Activated T-cell treated with anti-CD3 and anti-CD28 coated beads, Interleukin-2, amount 50 U/mL, for 4 hours (primary cell): ENCODE measurements around the gene BBIP1. TPM values are rescaled to one million over a fixed set of nuclear protein-coding genes. Genes with fewer than 3 reads are reported as not detected.

Experiments
- ATAC-seq, 2 donors: fragments of 200-7000 bp; cut with Tn5 transposase; one replicate each; pipeline ENCODE4 v1.10.0; 2021
- DNase-seq: peaks from one replicate; pipeline ENCODE4 v3.0.0-alpha.2; 2020
- H3K27me3 Mint-ChIP-seq: one replicate; pipeline ENCODE4 v1.8.0; 2021; ENCODE audit warnings: low read depth, mixed read lengths
- H3K36me3 Mint-ChIP-seq: one replicate; pipeline ENCODE4 v1.8.0; 2022; ENCODE audit warnings: mixed read lengths; ENCODE audit not compliant: insufficient read depth
- H3K4me1 Mint-ChIP-seq: one replicate; pipeline ENCODE4 v1.8.0; 2021; ENCODE audit warnings: low read depth, mixed read lengths
- H3K4me3 Mint-ChIP-seq: one replicate; pipeline ENCODE4 v1.8.0; 2021; ENCODE audit warnings: mild to moderate bottlenecking, moderate library complexity, mixed read lengths
- H3K9me3 Mint-ChIP-seq: one replicate; pipeline ENCODE4 v1.8.0; 2021; ENCODE audit warnings: mixed read lengths
- total RNA-seq, 3 donors: library from RNA; stranded (reverse); gene quantifications; one replicate each; pipeline ENCODE4 v1.2.1, GENCODE V29; 2021

Gene BBIP1
- total RNA-seq, 3 donors from 2014 or later = 23.7 to 25.6 (median 24.7) TPM

DNA sequence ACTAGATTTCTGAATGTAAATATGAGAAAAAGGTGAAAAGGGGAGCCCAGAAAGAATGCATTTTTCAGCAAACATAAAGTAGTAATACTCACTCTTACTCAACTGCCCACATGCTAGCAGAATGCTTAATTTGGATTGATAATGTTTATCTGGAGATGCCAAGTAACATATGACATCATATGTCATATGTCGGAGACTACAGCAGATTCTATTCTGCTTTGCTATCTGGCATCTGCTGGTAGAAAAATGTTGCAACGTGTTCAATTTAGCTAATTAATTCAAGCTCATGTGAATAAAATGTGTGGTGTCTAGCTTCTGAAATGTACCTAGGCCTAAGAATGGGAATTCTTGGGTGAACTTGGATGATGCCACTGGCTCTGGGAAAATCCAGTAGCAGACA is 4.5 kb downstream of the BBIP1 start:
- no peaks in the 10 kb centered on the region for H3K27me3 Mint-ChIP-seq
- DNase-seq = no peak
- no peaks in the 10 kb centered on the region for H3K9me3 Mint-ChIP-seq
- no peak for ATAC-seq
- H3K4me1 Mint-ChIP-seq = peaks cover 26% of the 10 kb centered on the region
- no peak overlapping the region for H3K4me3 Mint-ChIP-seq
- peaks cover 21% of the 10 kb centered on the region for H3K36me3 Mint-ChIP-seq

GRCh38 chr10:110912374-110912773 is 6.6 kb downstream of the BBIP1 start:
- H3K9me3 Mint-ChIP-seq = no peaks in the 10 kb centered on the region
- peaks cover 21% of the 10 kb centered on the region for H3K36me3 Mint-ChIP-seq
- ATAC-seq (no peak), DNase-seq (no peak)
- no peaks in the 10 kb centered on the region for H3K27me3 Mint-ChIP-seq
- H3K4me3 Mint-ChIP-seq = no peak overlapping the region
- H3K4me1 Mint-ChIP-seq = peaks cover 24% of the 10 kb centered on the region

DNA sequence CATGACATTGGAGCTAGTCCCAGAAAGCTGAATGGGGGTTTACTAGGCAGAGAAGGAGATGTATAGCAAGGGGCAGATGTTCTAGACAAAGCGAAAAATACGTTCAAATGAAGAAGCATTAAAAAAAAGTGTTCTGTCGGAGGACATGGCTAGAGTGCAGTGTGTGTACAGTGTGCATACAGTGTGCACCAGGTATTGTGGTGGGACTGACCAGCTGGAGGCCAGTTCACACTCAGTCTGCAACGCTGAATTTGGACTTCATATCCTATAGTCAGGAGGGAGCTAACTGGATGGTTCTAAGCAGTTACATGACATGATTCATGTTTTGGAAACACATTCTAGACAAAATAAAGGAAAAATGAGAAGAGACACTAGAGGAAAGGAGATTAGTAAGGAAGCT is 8.8 kb downstream of the BBIP1 start:
- ATAC-seq (no peak), DNase-seq (no peak)
- Mint-ChIP-seq H3K27me3 (no peaks in the 10 kb centered on the region), H3K36me3 (peaks cover 22% of the 10 kb centered on the region), H3K9me3 (no peaks in the 10 kb centered on the region), H3K4me1 (peaks cover 17% of the 10 kb centered on the region), H3K4me3 (no peak overlapping the region)

DNA sequence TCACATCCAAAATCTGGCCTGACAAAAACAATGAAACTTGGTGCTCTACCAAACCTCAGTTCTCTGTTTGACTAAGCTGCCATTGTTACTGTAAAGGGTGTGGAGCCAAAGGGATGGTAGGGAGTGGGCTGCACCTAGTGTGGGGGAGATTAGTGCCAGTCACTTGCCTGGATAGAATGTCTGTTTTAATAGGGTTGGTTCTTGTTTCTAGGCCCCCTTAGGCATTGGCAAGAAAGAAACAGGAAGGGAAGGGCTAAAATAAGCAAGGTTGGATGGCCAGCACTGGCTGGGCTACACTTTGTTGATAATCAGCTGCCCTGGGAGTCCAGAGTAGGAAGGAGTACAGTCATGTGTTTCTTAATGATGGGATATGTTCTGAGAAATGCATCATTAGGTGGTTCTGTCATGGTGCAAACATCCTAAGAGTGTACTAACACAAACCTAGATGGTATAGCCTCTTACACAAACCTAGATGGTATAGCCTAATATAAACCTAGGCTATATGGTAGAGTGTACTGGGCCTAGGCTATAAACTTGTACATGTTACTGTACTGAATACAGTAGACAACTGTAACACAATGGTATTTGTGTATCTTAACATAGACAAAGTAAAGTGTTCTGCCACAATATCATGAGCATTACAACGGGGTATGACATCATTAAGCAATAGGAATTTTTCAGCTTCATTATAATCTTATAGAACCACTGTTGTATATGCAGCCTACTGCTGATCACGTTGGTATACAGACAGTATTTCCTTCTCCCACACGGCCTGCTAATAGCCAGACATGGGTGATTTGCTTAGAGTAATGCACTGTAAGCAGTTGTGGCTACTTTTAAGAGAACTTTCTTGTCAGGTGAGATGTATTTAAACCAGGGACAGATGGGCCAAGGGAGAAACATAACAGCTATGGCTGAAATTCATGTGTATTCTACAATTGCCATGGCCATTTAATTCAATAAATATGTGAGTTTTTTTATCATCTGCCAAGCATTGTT is 15.4 kb downstream of the BBIP1 start:
- Mint-ChIP-seq H3K36me3 (peaks cover 14% of the 10 kb centered on the region), H3K4me3 (no peak overlapping the region), H3K27me3 (no peaks in the 10 kb centered on the region), H3K9me3 (no peaks in the 10 kb centered on the region), H3K4me1 (peaks cover 37% of the 10 kb centered on the region)
- peak; percentile 82 to 87 for ATAC-seq
- DNase-seq = no peak

- H3K9me3 Mint-ChIP-seq = no peaks in the 10 kb centered on the region
- ATAC-seq (peak; percentile 68 to 72), DNase-seq (peak; percentile 36)
- peaks cover 34% of the 10 kb centered on the region for H3K4me1 Mint-ChIP-seq
- no peak overlapping the region for H3K4me3 Mint-ChIP-seq
- H3K36me3 Mint-ChIP-seq = peaks cover 15% of the 10 kb centered on the region
- H3K27me3 Mint-ChIP-seq = no peaks in the 10 kb centered on the region
Measured at GRCh38 chr10:110901954-110902819, 16.8 kb downstream of the BBIP1 start.

DNA sequence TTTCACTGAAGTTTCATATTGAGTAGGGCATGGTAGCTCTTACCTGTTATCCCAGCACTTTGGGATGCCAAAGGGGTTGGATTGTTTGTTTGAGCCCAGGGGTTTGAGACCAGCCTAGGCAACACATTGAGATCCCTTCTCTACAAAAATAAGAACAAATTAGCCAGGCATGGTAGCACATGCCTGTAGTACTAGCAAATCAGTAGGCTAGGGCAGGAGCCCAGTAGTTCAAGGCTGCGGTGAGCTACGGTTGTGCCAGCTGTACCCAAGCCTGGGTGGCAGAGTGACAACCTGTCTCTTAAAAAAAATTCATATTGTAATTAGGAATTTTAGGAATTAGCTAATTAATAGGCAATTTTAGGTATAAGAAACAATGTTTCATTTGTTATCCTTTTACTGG is 18.0 kb downstream of the BBIP1 start:
- no peak for ATAC-seq
- Mint-ChIP-seq H3K27me3 (no peaks in the 10 kb centered on the region), H3K9me3 (no peaks in the 10 kb centered on the region), H3K4me1 (peaks cover 44% of the 10 kb centered on the region), H3K4me3 (no peak overlapping the region), H3K36me3 (peaks cover 17% of the 10 kb centered on the region)
- DNase-seq = no peak

- Mint-ChIP-seq H3K4me1 (peaks cover 45% of the 10 kb centered on the region), H3K36me3 (peaks cover 28% of the 10 kb centered on the region), H3K27me3 (no peaks in the 10 kb centered on the region), H3K4me3 (no peak overlapping the region), H3K9me3 (no peaks in the 10 kb centered on the region)
- no peak for DNase-seq
- no peak for ATAC-seq
Measured at GRCh38 chr10:110898391-110898790, 20.6 kb downstream of the BBIP1 start.

DNA sequence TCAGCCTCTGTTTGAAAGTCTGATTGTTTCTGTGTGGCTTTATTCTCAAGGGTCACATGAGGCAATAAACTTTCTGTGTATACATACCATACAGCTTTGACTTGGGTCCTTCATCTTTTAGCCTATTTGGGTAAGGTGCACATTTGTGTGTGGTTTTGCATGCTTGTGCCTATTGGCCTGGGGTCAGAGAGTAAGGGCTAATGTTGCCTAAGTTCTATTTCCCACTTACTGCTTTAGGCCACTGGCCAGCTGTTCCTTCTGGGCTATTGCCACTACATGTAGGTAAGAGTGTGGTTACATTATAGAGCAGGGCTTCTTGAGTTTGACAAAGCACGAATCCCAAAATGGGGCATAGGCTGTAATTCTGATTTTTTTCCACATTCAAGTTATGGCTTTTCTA is 21.8 kb downstream of the BBIP1 start:
- peaks cover 40% of the 10 kb centered on the region for H3K4me1 Mint-ChIP-seq
- ATAC-seq (no peak), DNase-seq (no peak)
- H3K9me3 Mint-ChIP-seq = no peaks in the 10 kb centered on the region
- peaks cover 28% of the 10 kb centered on the region for H3K36me3 Mint-ChIP-seq
- H3K4me3 Mint-ChIP-seq = no peak overlapping the region
- H3K27me3 Mint-ChIP-seq = no peaks in the 10 kb centered on the region

DNA sequence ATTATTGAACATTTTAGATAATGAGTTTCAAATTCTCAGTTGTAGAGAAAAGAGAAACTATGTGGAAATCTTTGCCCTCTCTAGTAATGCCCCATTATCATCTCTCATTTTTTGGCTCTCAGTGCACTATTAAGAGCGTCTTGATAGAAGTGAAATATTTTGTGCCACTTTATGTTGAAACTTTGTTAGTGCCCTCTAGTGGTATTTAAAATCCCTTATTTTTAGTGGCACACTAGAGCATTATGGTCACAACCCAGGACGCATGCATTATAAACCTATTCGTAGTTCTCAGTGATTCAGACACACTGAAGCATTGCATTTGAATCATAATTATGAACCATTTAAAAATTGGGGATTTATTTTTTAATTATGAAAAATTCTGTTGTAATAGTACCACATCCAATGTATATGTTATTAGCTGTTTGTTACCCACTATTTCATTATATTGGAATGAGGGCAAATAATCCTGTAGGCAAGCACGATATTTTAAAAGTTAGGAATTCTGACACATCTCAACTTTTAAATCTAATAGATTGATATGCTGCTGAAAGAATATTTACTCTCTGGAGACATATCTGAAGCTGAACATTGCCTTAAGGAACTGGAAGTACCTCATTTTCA is 25.3 kb downstream of the BBIP1 start:
- peaks cover 32% of the 10 kb centered on the region for H3K36me3 Mint-ChIP-seq
- DNase-seq (no peak), ATAC-seq (peak; percentile 84)
- no peaks in the 10 kb centered on the region for H3K9me3 Mint-ChIP-seq
- H3K27me3 Mint-ChIP-seq = no peaks in the 10 kb centered on the region
- H3K4me1 Mint-ChIP-seq = peaks cover 45% of the 10 kb centered on the region
- H3K4me3 Mint-ChIP-seq = no peak overlapping the region

DNA sequence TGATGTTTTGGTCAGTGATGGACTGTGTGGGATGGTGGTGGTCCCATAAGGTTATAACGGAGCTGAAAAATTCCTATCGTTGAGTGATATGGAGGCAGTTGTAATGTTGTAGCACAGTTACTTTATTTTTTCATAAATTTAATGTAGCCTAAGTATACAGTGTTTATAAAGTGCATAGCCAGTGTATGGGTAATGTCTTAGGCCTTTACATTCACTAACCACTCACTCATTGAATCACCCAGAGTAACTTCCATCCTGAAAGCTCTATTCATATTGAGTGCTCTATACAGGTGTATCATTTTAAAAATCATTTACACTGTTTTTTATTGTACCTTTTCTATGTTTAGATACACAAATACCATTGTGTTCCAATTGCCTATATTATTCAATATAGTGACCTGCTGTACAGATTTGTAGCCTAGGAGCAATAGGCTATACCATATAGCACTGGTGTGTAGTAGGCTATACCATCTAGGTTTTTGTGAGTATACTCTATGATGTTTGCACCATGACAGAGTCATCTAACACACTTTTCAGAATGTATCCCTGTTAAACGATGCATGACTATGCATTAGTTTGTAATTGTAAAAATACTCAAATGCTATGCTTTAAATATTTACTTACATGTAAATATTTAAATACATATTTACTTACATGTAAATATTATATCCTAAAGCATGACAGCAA is 26.2 kb downstream of the BBIP1 start:
- Mint-ChIP-seq H3K4me3 (no peak overlapping the region), H3K9me3 (no peaks in the 10 kb centered on the region), H3K36me3 (peaks cover 34% of the 10 kb centered on the region), H3K4me1 (peaks cover 48% of the 10 kb centered on the region), H3K27me3 (no peaks in the 10 kb centered on the region)
- ATAC-seq (no peak), DNase-seq (no peak)

DNA sequence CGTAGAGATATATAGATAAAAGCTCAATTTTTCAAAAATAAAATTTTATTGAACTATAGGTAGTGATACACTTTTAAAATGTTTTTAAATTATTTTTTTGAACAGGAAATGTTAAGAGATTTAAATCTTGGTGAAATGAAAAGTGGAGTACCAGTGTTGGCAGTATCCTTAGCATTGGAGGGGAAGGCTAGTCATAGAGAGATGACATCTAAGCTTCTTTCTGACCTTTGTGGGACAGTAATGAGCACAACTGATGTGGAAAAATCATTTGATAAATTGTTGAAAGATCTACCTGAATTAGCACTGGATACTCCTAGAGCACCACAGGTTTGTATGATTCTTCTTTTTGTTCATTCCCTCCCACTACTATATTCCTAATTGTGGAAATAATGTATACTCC is 31.4 kb downstream of the BBIP1 start:
- H3K4me1 Mint-ChIP-seq = peaks cover 56% of the 10 kb centered on the region
- ATAC-seq (no peak), DNase-seq (no peak)
- H3K36me3 Mint-ChIP-seq = peaks cover 43% of the 10 kb centered on the region
- no peak overlapping the region for H3K4me3 Mint-ChIP-seq
- no peaks in the 10 kb centered on the region for H3K9me3 Mint-ChIP-seq
- H3K27me3 Mint-ChIP-seq = no peaks in the 10 kb centered on the region

GRCh38 chr10:110885932-110886674 is 32.9 kb downstream of the BBIP1 start:
- DNase-seq (no peak), ATAC-seq (peak in 1 of 2 donors; percentile 39)
- Mint-ChIP-seq H3K27me3 (no peaks in the 10 kb centered on the region), H3K4me3 (peak overlapping the region; percentile 14), H3K4me1 (peaks cover 61% of the 10 kb centered on the region), H3K9me3 (no peaks in the 10 kb centered on the region), H3K36me3 (peaks cover 44% of the 10 kb centered on the region)

- DNase-seq (no peak), ATAC-seq (peak in 1 of 2 donors; percentile 13)
- Mint-ChIP-seq H3K9me3 (no peaks in the 10 kb centered on the region), H3K36me3 (peaks cover 40% of the 10 kb centered on the region), H3K4me3 (peak overlapping the region; percentile 69), H3K4me1 (peaks cover 71% of the 10 kb centered on the region), H3K27me3 (no peaks in the 10 kb centered on the region)
Measured at GRCh38 chr10:110883924-110884323, 35.1 kb downstream of the BBIP1 start.
